Nephron progenitor cell (in vitro differentiated cells): ENCODE data around the gene SPON1.

Source experiments
- DNase-seq: peaks from one replicate; pipeline ENCODE4 v3.0.0; 2021
- H3K27ac Mint-ChIP-seq: 2 replicates; pipeline ENCODE4 v1.8.0; 2021; ENCODE audit warnings: mild to moderate bottlenecking, moderate library complexity, mixed read lengths
- H3K27me3 Mint-ChIP-seq: 2 replicates; pipeline ENCODE4 v1.8.0; 2021; ENCODE audit warnings: mild to moderate bottlenecking, low read depth, mixed read lengths; ENCODE audit not compliant: poor library complexity
- H3K36me3 Mint-ChIP-seq: 2 replicates; pipeline ENCODE4 v1.8.0; 2021; ENCODE audit warnings: low read depth, mixed read lengths
- H3K4me1 Mint-ChIP-seq: 2 replicates; pipeline ENCODE4 v1.8.0; 2021; ENCODE audit warnings: mixed read lengths
- H3K4me3 Mint-ChIP-seq: 2 replicates; pipeline ENCODE4 v1.8.0; 2021; ENCODE audit warnings: mild to moderate bottlenecking, moderate library complexity, mixed read lengths
- H3K9me3 Mint-ChIP-seq: 2 replicates; pipeline ENCODE4 v1.8.0; 2021; ENCODE audit warnings: mild to moderate bottlenecking, moderate library complexity, mixed read lengths
- CTCF ChIP-seq: fragments of 200-600 bp; sonication (generic); IDR thresholded peaks from 2 replicates; pipeline ENCODE4 v1.5.0; 2021; ENCODE audit warnings: antibody characterized with exemption

Gene SPON1

GRCh38 chr11:14136561-14136960 is 174.0 kb downstream of the SPON1 start:
- Mint-ChIP-seq H3K4me3 (no peak overlapping the region), H3K36me3 (peaks cover 20% of the 10 kb centered on the region), H3K4me1 (peaks cover 12% of the 10 kb centered on the region), H3K9me3 (no peaks in the 10 kb centered on the region), H3K27me3 (no peaks in the 10 kb centered on the region), H3K27ac (no peak overlapping the region)
- no peak for DNase-seq
- TF ChIP-seq CTCF, result no peak

GRCh38 chr11:14137284-14137683 is 174.8 kb downstream of the SPON1 start:
- H3K4me3 Mint-ChIP-seq, result no peak overlapping the region
- DNase-seq, result no peak
- H3K27ac Mint-ChIP-seq, result no peak overlapping the region
- peaks cover 21% of the 10 kb centered on the region for H3K36me3 Mint-ChIP-seq
- no peak for TF ChIP-seq CTCF
- no peaks in the 10 kb centered on the region for H3K9me3 Mint-ChIP-seq
- H3K4me1 Mint-ChIP-seq, result peaks cover 12% of the 10 kb centered on the region
- no peaks in the 10 kb centered on the region for H3K27me3 Mint-ChIP-seq

- DNase-seq, result no peak
- Mint-ChIP-seq H3K4me1 (peaks cover 3% of the 10 kb centered on the region), H3K4me3 (no peak overlapping the region), H3K27ac (no peak overlapping the region), H3K9me3 (no peaks in the 10 kb centered on the region), H3K36me3 (peaks cover 18% of the 10 kb centered on the region), H3K27me3 (no peaks in the 10 kb centered on the region)
- TF ChIP-seq CTCF, result no peak
These were observed 178.5 kb downstream of the SPON1 start for GRCh38 chr11:14140991-14141390.

- no peaks in the 10 kb centered on the region for H3K9me3 Mint-ChIP-seq
- TF ChIP-seq CTCF, result no peak
- no peak overlapping the region for H3K27ac Mint-ChIP-seq
- no peaks in the 10 kb centered on the region for H3K4me1 Mint-ChIP-seq
- no peak for DNase-seq
- H3K36me3 Mint-ChIP-seq, result peaks cover 16% of the 10 kb centered on the region
- H3K4me3 Mint-ChIP-seq, result no peak overlapping the region
- no peaks in the 10 kb centered on the region for H3K27me3 Mint-ChIP-seq
These were observed 179.2 kb downstream of the SPON1 start for GRCh38 chr11:14141676-14142075.

- Mint-ChIP-seq H3K36me3 (peaks cover 16% of the 10 kb centered on the region), H3K4me3 (no peak overlapping the region), H3K9me3 (no peaks in the 10 kb centered on the region), H3K27me3 (peaks cover 7% of the 10 kb centered on the region), H3K27ac (no peak overlapping the region), H3K4me1 (no peaks in the 10 kb centered on the region)
- no peak for TF ChIP-seq CTCF
- DNase-seq, result no peak
These were observed 182.4 kb downstream of the SPON1 start for GRCh38 chr11:14144934-14145333.

- Mint-ChIP-seq H3K27me3 (peaks cover 15% of the 10 kb centered on the region), H3K27ac (no peak overlapping the region), H3K9me3 (peaks cover 13% of the 10 kb centered on the region), H3K4me3 (no peak overlapping the region), H3K36me3 (peaks cover 18% of the 10 kb centered on the region), H3K4me1 (no peaks in the 10 kb centered on the region)
- peak; percentile 55 for TF ChIP-seq CTCF
- DNase-seq, result no peak
These were observed 186.2 kb downstream of the SPON1 start for GRCh38 chr11:14148653-14149273.
